Nephron progenitor cell (in vitro differentiated cells): Measurements from ENCODE around the gene GUCD1.

Source experiments
- DNase-seq: peaks from one replicate; pipeline ENCODE4 v3.0.0; 2021
- H3K27ac Mint-ChIP-seq: 2 replicates; pipeline ENCODE4 v1.8.0; 2021; ENCODE audit warnings: mild to moderate bottlenecking, moderate library complexity, mixed read lengths
- H3K27me3 Mint-ChIP-seq: 2 replicates; pipeline ENCODE4 v1.8.0; 2021; ENCODE audit warnings: mild to moderate bottlenecking, low read depth, mixed read lengths; ENCODE audit not compliant: poor library complexity
- H3K36me3 Mint-ChIP-seq: 2 replicates; pipeline ENCODE4 v1.8.0; 2021; ENCODE audit warnings: low read depth, mixed read lengths
- H3K4me1 Mint-ChIP-seq: 2 replicates; pipeline ENCODE4 v1.8.0; 2021; ENCODE audit warnings: mixed read lengths
- H3K4me3 Mint-ChIP-seq: 2 replicates; pipeline ENCODE4 v1.8.0; 2021; ENCODE audit warnings: mild to moderate bottlenecking, moderate library complexity, mixed read lengths
- H3K9me3 Mint-ChIP-seq: 2 replicates; pipeline ENCODE4 v1.8.0; 2021; ENCODE audit warnings: mild to moderate bottlenecking, moderate library complexity, mixed read lengths
- CTCF ChIP-seq: fragments of 200-600 bp; sonication (generic); IDR thresholded peaks from 2 replicates; pipeline ENCODE4 v1.5.0; 2021; ENCODE audit warnings: antibody characterized with exemption

The GUCD1 gene

DNA sequence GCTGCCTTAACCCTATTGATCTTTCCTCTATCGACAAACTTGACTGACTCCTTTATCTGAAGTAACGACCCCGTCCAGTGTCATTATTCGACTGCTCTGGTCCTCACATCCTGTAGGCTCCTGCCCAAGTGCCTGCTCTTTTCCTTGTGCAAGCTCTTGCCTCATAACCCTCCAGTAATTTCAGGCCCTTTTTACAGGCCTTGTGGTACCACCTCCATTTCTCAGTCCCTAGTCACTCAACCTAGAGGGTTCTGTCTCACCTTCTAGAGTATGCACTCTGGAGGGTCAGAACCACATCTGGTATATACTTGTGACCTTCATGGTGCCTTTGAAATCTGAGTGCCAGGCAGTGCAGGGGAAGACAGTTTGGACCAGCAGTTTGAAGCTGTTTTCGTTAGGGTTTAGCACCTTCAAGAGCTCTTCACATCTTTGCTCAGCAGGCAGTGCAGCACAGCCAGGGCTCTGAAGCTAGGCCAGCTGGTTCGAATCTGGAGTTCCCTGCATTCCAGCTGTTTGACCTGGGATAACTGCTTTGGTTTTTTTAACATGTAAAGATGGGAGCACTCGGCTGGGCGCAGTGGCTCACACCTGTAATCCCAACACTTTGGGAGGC is 12.1 kb upstream of the GUCD1 start:
- Mint-ChIP-seq H3K27me3 (peaks cover 3% of the 10 kb centered on the region), H3K9me3 (no peaks in the 10 kb centered on the region), H3K36me3 (peaks cover 44% of the 10 kb centered on the region), H3K4me1 (peaks cover 10% of the 10 kb centered on the region), H3K27ac (peak overlapping the region; percentile 92), H3K4me3 (no peak overlapping the region)
- DNase-seq = no peak
- TF ChIP-seq CTCF = no peak

GRCh38 chr22:24565077-24565476 is 10.1 kb upstream of the GUCD1 start:
- H3K27me3 Mint-ChIP-seq = no peaks in the 10 kb centered on the region
- no peak overlapping the region for H3K4me3 Mint-ChIP-seq
- peaks cover 37% of the 10 kb centered on the region for H3K36me3 Mint-ChIP-seq

DNA sequence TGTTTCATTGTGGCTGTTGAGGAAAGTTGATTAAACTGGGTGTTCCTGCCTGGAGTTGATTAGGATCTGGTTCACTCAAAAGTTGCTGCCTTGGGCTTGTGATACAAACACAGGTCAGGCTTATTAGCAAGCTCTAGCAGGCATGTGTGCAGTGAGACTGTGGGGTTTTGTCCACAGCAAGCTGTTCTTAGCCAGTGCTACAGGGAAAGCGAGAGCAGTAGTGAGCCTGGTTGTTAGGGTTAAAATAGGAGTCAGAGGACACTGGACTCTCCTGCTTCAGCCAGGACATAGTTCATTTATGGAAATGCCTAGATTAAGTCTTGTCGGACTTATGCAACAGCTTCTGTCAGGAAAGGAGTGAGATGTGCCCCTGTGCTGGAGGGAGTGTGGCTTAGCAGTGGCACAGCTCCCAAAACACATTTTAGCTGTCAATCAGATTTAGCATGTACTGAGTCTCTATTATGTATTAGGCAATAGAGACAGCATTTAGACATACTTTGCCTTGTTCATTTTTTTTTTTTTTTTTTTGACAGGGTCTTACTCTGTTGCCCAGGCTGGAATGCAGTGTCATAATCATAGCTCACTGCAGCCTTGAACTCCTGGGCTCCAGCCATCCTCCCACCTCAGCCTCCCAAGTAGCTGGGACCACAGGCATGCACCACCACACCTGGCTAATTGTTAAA is 9.6 kb upstream of the GUCD1 start:
- H3K27ac Mint-ChIP-seq = peak overlapping the region; percentile 58
- no peak for TF ChIP-seq CTCF
- no peak overlapping the region for H3K4me3 Mint-ChIP-seq
- H3K27me3 Mint-ChIP-seq = no peaks in the 10 kb centered on the region
- peaks cover 31% of the 10 kb centered on the region for H3K36me3 Mint-ChIP-seq
- H3K9me3 Mint-ChIP-seq = no peaks in the 10 kb centered on the region
- no peak for DNase-seq
- peaks cover 10% of the 10 kb centered on the region for H3K4me1 Mint-ChIP-seq

More at GRCh38 chr22:24565077-24565476, 10.1 kb upstream of the GUCD1 start:
- TF ChIP-seq CTCF = no peak
- Mint-ChIP-seq H3K4me1 (peaks cover 10% of the 10 kb centered on the region), H3K9me3 (no peaks in the 10 kb centered on the region), H3K27ac (no peak overlapping the region)
- DNase-seq = no peak

GRCh38 chr22:24563246-24563645 is 8.3 kb upstream of the GUCD1 start:
- Mint-ChIP-seq H3K27ac (no peak overlapping the region), H3K27me3 (no peaks in the 10 kb centered on the region), H3K9me3 (no peaks in the 10 kb centered on the region), H3K4me3 (no peak overlapping the region), H3K4me1 (peaks cover 15% of the 10 kb centered on the region), H3K36me3 (peaks cover 37% of the 10 kb centered on the region)
- DNase-seq = no peak
- TF ChIP-seq CTCF = no peak

GRCh38 chr22:24559471-24559870 is 4.5 kb upstream of the GUCD1 start:
- H3K4me3 Mint-ChIP-seq = no peak overlapping the region

More at GRCh38 chr22:24559471-24559870, 4.5 kb upstream of the GUCD1 start:
- Mint-ChIP-seq H3K9me3 (no peaks in the 10 kb centered on the region), H3K4me1 (peaks cover 33% of the 10 kb centered on the region), H3K27me3 (no peaks in the 10 kb centered on the region), H3K36me3 (peaks cover 39% of the 10 kb centered on the region), H3K27ac (no peak overlapping the region)
- no peak for TF ChIP-seq CTCF
- DNase-seq = no peak
